Colonic mucosa (tissue), 4 donors: ENCODE results near the gene OXCT1. TPM values are rescaled to one million over a fixed set of nuclear protein-coding genes. Genes with fewer than 3 reads are reported as not detected.
"Not testable (repeated sequence)": the region's sequence is repeated elsewhere in the genome, so short reads cannot be mapped to it uniquely, and the experiment has no call there.

Source experiments
- DNase-seq: peaks from one replicate; pipeline ENCODE4 v3.0.0-alpha.2; 2020
- H3K27ac ChIP-seq: fragments of 200-600 bp; one replicate; pipeline ENCODE4 v1.8.0; 2021
- H3K27me3 ChIP-seq: fragments of 200-600 bp; one replicate; pipeline ENCODE4 v1.8.0; 2021
- H3K36me3 ChIP-seq: fragments of 200-600 bp; one replicate; pipeline ENCODE4 v1.8.0; 2021
- H3K4me1 ChIP-seq: fragments of 200-600 bp; one replicate; pipeline ENCODE4 v1.8.0; 2021; ENCODE audit warnings: mild to moderate bottlenecking
- H3K4me3 ChIP-seq: fragments of 200-600 bp; one replicate; pipeline ENCODE4 v1.8.0; 2021
- H3K9ac ChIP-seq, 2 donors: one replicate each; pipeline ENCODE4 v1.7.0; 2013; ENCODE audit warnings: control low read depth in 2 of 2, low read depth in 2 of 2, low read length in 2 of 2
- H3K9me3 ChIP-seq: fragments of 200-600 bp; one replicate; pipeline ENCODE4 v1.8.0; 2021
- CTCF ChIP-seq: fragments of 200-600 bp; IDR thresholded peaks from one replicate; pipeline ENCODE4 v1.8.0; 2022; ENCODE audit warnings: antibody characterized with exemption, mild to moderate bottlenecking
- intact Hi-C: fragments of 100-400 bp; cut with DNase I; formaldehyde crosslinking; loops from one replicate; pipeline ENCODE4 v1.14.1; 2022
- total RNA-seq, 2 donors: library from RNA; stranded (reverse); fragmentation: NEBNext Ultra II Directional in 1 of 2; extraction: Animal tissue kit (Norgen Biotek cat#: 25700) in 1 of 2; gene quantifications; one replicate each; pipeline ENCODE4 v1.2.1, GENCODE V29; 2021
- donor health status: healthy.
- donor health status: DM: no; HTN: no; CAD: no.
- donor health status: DM: no; HTN: no; CAD: no.

OXCT1 gene
- total RNA-seq, 2 donors from 2014 or later, result 23.8 to 31.3 TPM

- TF ChIP-seq CTCF, result no peak
- intact Hi-C loops, result no loop called here
- Histone ChIP-seq H3K36me3 (no peaks in the 10 kb centered on the region), H3K27ac (peak overlapping the region; percentile 39), H3K4me3 (no peak overlapping the region), H3K9me3 (no peaks in the 10 kb centered on the region), H3K27me3 (no peaks in the 10 kb centered on the region), H3K9ac (no peak overlapping the region), H3K4me1 (peaks cover 3% of the 10 kb centered on the region)
- DNase-seq, result peak; percentile 54
Observed at GRCh38 chr5:41817625-41818301, 52.5 kb downstream of the OXCT1 start.

- Histone ChIP-seq H3K27me3 (no peaks in the 10 kb centered on the region), H3K4me1 (peaks cover 3% of the 10 kb centered on the region), H3K4me3 (no peak overlapping the region), H3K36me3 (no peaks in the 10 kb centered on the region), H3K27ac (no peak overlapping the region), H3K9me3 (no peaks in the 10 kb centered on the region), H3K9ac (no peak overlapping the region)
- no peak for DNase-seq
- intact Hi-C loops, result no loop called here
- no peak for TF ChIP-seq CTCF
Observed at GRCh38 chr5:41815663-41816229, 54.5 kb downstream of the OXCT1 start.

GRCh38 chr5:41815261-41815660 is 55.0 kb downstream of the OXCT1 start:
- Histone ChIP-seq H3K4me3 (no peak overlapping the region), H3K4me1 (peaks cover 3% of the 10 kb centered on the region), H3K36me3 (no peaks in the 10 kb centered on the region), H3K9me3 (no peaks in the 10 kb centered on the region), H3K27me3 (no peaks in the 10 kb centered on the region), H3K9ac (no peak overlapping the region), H3K27ac (no peak overlapping the region)
- no peak for TF ChIP-seq CTCF
- no peak for DNase-seq
- intact Hi-C loops, result no loop called here

- intact Hi-C loops, result not testable (repeated sequence)
Observed at GRCh38 chr5:41814306-41814705, 55.9 kb downstream of the OXCT1 start.

GRCh38 chr5:41812156-41812555 is 58.1 kb downstream of the OXCT1 start:
- no peaks in the 10 kb centered on the region for H3K27me3 ChIP-seq
- TF ChIP-seq CTCF, result no peak
- DNase-seq, result no peak

More at GRCh38 chr5:41814306-41814705, 55.9 kb downstream of the OXCT1 start:
- not testable (repeated sequence) for H3K36me3 ChIP-seq, H3K27me3 ChIP-seq, H3K27ac ChIP-seq, DNase-seq, H3K4me3 ChIP-seq, H3K9me3 ChIP-seq, H3K4me1 ChIP-seq, H3K9ac ChIP-seq

DNA sequence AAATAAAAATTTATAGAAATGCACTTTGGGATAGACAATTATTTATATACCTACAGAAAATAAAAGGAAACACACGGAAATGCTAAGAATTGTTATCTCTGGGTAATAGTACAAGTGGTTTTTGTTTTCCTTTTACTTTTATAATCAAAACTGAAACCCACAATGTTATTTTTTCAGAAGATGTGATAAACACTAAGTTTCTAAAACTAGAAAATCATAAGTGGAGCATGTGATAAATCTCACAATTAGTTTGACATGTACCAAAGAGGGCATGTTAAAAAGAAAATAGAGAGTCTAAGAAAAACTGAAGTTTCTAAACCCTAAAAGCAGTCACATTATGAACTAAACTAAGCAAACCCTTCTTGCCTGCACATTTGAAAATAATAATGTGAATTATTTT is 61.1 kb downstream of the OXCT1 start:
- Histone ChIP-seq H3K27ac (no peak overlapping the region), H3K4me1 (no peaks in the 10 kb centered on the region), H3K4me3 (no peak overlapping the region), H3K27me3 (no peaks in the 10 kb centered on the region), H3K9me3 (no peaks in the 10 kb centered on the region), H3K36me3 (no peaks in the 10 kb centered on the region), H3K9ac (no peak overlapping the region)
- no peak for TF ChIP-seq CTCF
- intact Hi-C loops, result no loop called here
- no peak for DNase-seq

More at GRCh38 chr5:41812156-41812555, 58.1 kb downstream of the OXCT1 start:
- H3K36me3 ChIP-seq, result no peaks in the 10 kb centered on the region
- intact Hi-C loops, result no loop called here
- no peak overlapping the region for H3K27ac ChIP-seq
- H3K9me3 ChIP-seq, result no peaks in the 10 kb centered on the region
- H3K4me1 ChIP-seq, result peaks cover 3% of the 10 kb centered on the region
- H3K4me3 ChIP-seq, result no peak overlapping the region
- no peak overlapping the region for H3K9ac ChIP-seq
